GM18511 (cell line): ENCODE results near the gene CYP17A1.

ENCODE experiments used
- ATAC-seq: cut with Tn5 transposase; IDR thresholded peaks from one replicate; pipeline ENCODE4 v1.9.1; 2021; ENCODE audit warnings: mild to moderate bottlenecking, moderate library complexity; ENCODE audit not compliant: unreplicated experiment

The CYP17A1 gene

DNA sequence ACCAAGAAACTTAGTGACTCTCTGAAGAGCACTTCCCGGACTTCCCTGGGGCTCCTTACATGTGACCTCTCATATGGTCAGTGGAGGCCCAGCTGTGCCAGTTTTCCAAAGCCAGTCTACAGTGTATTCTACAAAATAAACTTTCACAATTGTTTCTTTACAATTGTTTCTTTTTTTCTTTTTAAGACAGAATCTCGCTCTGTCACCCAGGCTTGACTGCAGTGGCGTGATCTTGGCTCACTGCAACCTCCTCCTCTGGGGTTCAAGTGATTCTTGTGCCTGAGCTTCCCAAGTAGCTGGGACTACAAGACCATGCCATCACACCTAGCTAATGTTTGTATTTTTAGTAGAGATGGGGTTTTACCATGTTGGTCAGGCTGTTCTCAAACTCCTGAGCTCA, 25.9 kb downstream of the CYP17A1 start:
- no peak for ATAC-seq

DNA sequence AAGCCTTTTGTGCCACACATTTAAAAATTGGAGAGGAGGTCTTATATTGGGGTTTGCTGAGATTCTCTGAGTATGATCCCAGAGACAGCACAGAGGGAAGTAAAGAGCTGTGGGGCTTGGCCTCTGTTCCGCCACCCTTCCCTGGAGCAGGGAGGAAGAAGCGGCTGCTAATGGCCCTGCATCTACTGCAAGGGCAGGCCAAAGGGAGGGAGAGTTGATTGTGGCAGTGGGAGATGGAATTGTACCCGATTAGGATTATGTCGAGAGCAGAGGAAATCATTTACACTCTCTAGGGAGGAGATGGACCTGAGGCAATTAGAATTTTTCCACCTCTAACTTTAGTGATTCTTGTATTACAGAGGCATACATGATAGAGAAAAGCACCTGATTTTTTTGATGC, 28.8 kb downstream of the CYP17A1 start:
- no peak for ATAC-seq

DNA sequence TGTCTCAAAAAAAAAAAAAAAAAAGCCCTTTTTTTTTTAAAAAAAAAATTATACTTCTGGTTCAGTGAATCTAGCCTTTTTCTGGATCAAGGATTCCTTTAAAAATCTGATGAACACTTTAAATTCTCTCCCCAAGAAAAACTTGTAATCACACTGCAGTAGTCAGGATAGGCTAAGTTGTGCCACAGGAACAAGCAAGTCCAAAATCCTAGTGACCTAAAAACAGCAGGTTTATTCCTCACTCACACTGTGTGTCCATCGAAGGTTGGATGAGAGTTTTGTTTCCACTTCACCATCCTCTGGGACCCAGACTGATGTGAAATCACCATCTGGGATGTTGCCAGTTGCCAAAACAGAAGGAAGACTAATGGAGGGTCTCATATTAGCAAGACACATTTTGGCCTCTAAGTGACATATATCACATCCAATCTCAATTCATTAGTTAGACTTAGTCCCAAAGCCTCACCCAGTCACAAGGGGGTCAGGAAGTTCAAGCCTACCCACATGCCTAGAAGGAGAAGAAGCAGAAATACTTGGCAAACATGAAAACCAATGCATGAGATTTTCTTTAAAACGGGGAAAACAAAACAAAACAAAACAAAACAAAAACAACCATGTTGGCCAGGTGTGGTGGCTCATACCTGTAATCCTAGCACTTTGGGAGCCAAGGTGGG, 32.7 kb downstream of the CYP17A1 start:
- no peak for ATAC-seq

DNA sequence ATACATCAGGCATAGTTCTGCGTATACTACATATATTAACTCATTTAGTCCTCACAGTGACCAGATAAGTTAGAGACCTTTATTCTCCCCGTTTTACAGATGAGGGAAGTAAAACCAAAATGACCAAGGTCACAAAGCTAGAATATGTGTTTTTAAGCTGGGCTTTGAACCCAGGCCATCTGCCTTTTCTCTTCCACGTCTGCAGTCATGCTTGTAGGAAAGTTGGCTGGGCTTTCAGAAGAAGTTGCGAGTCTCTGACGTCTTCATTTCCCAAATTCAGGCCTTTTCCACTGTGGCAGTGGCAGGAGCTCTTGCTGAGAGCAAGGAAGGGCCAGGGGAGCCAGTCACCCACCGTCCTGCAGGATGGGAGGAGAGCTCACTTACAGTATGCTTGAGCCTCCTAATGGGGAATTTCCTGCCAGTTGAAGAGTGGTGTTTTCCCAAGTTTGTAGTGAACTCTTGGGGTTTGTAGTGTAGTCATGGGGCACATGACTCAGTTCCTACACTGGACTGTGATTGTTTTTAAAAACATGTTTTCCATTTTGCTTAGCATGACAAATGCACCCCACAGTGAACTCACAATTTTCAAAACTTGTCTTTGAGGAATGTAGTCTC, 34.2 kb downstream of the CYP17A1 start:
- no peak for ATAC-seq

DNA sequence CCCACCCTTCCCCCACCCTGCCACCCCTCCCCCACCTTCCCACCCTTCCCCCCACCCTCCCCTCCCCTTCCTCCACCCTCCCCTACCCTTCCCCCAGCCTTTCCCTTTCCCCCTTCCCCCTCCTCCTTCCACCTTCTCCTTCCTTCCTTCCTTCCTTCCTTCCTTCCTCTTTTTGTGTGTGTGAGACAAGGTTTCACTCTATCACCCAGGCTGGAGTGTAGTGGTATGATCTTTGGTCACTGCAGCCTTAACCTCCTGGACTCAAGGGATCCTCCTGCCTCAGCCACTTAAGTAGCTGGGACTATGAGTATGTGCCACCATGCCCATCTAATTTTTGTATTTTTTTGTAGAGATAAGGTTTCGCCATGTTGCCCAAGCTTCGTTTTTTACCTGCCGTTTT, 35.2 kb downstream of the CYP17A1 start:
- no peak for ATAC-seq

DNA sequence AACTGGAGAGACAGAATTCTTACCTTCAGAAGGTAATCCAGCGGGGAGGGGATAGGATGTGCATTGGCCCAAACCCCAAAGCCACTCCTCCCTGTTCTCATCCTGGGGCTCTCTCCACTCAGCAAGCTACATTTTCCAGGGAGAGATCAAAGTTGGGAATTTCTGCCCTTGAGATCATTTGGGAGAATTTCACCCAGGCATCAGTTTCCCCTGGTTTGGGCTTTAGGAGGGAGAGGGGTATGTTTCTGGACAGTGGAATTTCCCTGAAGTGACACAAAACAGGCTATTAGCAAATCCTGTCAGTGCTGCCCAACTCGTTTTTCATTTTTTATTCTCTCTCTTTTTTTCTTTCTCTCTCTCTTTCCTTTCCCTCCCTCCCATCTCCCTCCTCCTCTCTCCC, 35.7 kb downstream of the CYP17A1 start:
- no peak for ATAC-seq

DNA sequence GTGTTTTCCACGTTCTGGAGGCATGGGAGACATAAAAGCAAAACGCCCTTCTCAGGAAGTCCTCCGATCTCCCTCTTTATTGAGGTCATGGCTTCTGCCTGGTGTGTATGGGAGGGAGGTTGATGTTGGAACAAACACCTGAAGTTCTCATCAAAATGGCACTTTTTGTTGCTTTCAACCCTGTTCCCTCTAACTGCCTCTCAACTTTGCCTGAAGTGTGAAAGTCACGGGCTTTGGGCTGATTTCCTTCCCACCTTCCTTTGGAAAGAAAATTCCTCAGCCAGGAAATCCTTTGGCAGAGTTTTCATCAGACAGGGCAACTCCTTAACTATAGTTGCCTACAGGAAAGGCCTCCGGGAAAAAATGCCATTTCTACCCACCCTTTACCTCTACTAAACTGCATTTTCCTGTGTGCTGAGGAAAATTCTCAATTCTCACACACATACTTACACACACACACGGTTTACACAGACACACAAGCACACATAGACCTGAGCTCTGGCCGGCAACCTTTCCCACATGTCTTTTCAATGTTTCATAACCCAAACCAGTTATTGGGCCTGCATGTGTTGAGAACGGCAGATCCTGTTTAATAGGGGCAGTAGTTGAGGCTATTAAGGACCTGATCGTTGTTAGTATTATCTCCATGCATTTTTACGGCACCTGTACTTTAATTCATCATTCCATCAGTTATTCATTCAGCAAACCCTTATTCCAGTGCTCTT, 36.4 kb downstream of the CYP17A1 start:
- no peak for ATAC-seq

DNA sequence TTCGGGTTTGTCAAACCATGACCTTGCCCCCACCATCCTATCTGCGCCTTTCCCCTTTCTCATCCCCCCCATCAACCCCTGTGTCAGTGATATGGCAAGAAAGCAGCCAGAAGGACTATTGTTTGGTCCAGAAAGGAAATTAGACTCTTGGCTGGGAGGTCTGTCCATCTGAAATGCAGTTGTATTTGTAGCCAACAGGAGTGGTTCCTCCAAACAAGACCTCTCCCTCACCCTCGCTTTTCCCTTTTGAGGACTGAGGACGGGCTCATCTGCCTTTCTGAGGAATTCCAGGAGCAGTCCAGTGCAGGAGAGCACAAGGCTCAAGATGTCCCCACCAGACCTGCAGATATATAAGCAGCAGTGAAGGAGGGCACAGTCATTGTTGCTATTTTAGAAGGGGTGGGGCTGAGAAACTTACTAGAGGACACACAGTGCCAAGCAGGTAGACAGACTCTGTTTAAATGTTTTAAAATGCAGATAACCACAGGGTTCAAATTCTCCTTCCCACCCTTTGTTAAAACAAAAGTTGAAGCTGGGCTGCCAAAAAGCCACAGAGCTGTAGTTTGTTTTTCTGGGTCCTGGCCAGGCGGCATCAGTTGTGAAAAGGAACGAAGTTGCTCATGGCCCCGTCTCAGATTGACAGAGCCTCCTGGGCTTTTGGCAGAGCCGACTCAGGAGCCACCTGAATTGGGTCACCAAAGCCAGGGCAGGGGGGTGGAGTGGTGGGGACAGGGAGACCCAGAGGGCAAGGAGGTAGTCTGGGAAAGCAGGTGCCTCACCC, 37.3 kb downstream of the CYP17A1 start:
- no peak for ATAC-seq

DNA sequence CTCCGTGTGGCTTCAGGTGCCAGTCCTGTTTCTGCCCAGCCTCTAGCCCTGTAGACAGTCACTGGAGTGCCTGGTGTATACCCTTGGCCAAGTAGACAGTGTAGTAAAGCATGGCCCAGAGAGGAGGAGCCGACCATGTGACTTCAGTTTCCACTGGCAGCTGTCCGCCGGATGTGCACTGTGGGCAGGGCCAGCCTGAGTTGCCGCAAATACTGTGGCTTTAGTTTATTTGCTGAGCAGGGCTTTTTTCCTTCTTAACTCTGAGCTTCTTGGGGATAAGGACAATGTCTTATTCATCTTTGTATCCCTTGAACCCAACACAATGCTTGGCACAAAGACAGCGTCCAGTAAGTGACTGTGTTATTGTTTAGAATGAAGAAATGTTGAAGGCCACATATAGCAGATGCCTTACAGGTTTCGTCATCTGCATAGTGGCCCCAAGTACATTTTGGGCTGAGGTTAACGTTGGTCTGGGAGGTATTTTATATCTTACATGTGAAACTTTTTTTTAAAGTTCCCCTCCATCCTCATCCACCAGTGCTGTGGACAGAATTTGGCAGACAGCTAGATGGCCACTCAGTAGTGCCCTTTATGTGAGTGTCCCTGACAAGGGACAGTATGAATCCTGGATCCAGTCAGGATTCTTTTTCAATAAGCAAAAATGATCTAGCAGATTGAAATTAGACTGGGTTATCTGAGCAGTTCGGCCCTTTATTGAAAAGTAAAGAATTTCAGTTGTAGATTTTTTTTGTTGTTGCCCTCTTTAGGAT, 40.6 kb downstream of the CYP17A1 start:
- peak; percentile 100 for ATAC-seq

DNA sequence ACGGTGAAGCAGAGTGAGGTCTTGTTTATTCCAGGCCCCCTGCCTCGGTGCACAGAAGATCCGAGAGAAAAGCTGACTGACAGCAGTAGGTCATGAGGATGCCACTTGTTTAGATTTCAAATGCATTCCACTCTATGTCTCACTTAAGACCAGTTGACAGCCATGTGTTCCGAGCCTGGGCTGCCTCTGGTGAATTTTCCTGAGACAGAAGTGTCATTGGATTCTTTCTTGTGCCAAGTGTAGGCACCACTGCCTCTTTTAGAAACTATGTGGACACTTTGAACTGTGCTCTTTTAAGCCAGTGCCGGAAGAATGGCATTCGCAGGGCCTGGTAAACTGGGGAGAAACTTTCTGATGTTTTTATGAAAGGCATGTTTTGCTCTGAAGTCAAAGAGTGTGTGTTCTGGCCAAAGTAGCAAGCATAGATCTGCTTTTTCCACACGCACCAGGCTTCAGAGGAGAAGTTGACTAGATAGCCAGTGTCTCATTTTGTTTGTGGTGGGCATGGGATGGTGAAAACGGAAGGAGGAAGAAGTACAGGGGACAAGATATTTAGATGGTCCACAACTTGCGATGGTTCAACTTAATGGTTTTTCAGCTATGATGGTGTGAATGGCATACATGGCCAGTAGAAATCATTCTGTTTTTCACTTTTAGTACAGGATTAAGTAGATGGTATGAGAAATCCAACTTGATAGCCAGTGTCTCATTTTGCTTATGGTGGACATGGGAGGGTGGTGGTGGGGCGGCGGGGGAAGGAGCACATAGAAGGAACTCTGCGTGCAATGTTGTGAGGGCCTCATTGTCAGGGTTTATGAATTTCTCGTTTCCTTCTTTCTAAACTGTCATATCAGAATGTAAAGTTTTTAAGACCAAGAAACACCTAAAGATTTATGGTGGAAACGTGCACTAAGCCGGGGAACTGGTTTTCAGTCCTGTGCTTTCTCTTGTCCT, 41.5 kb downstream of the CYP17A1 start:
- peak; percentile 49 for ATAC-seq

DNA sequence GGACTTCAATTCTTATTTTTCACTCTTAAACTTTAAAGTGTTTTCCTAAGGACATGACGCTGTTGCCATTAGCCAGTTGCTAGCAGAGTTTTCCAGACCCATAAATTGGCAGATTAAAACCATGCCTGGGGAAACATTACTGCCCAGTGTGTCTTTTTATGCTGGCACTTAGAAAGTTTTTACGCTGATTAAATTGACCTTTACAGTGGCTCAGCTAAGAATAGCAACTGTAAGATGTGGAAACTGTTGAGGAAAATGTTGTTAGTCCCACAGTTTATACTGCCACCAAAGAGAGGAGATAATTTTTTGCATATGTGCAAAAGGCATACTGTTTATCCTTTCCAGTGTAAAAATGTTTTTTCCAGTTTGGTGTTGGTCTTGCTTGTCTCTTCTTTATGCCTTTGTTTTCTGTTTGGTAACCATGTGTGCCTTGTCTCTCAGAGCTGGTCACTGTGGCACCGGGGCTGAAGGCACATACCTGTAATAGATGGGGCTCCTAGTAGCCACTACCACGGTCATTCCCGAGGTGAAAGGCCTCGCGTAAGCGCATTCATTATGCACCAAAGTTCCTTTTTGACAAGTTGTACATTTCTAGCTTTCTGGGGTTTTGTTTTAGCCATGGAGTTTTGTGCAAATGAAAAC, 45.3 kb downstream of the CYP17A1 start:
- ATAC-seq = no peak

DNA sequence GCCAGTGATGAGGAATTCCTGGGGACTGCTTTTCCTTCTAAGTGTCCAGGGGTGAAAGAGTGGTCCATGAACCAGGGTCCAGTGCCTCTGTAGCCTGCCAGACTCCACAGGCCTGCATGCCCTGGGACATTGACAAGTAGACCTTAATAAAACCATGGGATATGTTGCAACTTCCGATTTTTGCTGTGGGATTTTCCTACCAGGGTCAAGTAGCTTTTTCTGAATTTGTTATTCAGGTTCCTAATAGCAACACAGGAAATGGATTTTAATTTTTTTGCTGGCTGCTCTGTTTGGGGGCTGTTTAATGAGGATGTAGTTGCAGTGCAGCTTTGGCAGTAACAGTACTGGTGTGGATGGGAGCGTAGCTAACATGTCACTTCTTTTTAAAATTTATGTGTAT, 51.4 kb downstream of the CYP17A1 start:
- ATAC-seq = no peak

DNA sequence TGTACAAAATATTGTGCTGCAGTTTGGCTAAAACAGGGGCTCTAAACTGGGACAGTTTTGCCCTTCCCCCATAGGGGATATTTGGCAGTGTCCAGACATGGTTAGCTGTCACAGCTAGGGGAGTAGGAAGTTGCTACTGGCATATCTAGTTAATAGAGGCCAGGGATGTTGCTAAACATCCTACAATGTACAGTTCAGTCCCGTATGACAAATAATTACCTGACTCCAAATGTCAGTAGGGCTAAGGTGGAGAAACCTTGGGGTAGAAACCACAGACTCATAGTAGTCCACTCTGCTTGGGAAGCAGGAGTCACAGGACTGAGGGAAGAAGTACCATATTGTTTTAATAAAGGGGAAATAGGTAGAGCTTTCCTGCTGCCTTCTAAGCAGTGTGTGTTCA, 53.6 kb downstream of the CYP17A1 start:
- no peak for ATAC-seq

DNA sequence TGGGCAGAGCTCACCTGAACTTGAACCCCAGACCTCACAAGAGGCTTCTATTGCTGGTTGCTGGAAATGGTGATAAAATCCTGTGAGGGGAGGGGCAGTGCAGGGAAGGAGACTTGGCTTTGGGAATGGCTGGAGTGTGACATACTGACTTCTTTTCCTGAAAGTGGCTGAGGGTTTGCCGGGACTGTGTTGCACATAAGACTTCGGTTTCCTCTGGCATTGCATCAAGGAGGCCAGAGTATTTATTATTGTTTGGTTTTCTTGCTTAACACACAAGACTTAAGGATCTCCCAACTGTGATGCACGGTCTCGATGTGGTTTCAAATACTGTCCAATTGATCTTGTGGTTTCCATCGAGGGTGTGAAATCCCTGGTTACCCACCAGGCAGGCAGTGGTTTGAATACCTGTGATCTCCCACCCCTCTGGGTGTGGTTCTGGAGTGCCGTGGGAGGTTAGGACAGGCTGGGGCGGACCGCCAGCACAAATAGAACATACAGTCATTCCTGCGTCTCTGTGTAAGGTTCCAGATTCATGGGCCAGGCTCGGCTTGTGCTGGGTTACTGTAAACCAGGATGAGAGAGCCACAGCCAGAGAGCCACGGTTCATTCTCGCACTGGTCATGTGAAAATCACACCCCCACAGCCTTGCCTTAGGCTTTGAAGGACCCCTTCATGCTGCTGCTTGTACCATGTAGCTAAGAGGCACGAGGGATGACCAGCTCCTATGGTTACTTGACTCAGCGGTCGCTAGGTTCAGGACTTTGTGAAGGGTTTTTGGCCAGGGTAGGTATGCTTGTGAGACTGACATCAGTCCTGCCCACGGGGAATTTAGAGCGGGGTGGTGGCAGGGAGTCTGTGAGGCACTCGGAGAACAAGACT, 54.3 kb downstream of the CYP17A1 start:
- ATAC-seq = no peak

DNA sequence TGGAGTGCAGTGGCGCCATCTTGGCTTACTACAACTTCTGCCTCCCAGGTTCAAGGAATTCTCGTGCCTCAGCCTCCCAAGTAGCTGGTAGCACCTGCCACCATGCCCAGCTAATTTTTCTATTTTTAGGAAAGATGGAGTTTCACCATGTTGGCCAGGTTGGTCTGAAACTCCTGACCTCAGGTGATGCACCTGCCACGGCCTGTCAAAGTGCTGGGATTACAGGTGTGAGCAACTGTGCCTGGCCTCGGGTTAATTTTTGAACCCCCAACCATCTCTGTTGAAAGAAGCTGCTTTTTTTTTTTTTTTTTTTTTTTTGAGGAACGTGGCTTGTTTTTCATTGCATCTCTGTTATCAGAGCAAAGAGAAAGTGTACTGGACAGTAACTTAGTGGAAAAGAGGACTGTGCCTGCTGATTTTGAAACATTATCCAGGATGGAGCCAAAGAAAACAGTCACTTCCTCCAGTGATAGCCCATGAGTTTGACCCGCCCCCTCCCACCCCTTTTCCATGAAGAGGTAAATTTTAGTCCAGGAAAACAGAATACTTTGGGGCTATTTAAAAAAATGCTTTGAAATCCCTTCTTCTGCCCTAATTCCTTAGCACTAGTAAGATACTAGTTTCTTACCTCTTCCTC, 55.2 kb downstream of the CYP17A1 start:
- ATAC-seq = no peak

DNA sequence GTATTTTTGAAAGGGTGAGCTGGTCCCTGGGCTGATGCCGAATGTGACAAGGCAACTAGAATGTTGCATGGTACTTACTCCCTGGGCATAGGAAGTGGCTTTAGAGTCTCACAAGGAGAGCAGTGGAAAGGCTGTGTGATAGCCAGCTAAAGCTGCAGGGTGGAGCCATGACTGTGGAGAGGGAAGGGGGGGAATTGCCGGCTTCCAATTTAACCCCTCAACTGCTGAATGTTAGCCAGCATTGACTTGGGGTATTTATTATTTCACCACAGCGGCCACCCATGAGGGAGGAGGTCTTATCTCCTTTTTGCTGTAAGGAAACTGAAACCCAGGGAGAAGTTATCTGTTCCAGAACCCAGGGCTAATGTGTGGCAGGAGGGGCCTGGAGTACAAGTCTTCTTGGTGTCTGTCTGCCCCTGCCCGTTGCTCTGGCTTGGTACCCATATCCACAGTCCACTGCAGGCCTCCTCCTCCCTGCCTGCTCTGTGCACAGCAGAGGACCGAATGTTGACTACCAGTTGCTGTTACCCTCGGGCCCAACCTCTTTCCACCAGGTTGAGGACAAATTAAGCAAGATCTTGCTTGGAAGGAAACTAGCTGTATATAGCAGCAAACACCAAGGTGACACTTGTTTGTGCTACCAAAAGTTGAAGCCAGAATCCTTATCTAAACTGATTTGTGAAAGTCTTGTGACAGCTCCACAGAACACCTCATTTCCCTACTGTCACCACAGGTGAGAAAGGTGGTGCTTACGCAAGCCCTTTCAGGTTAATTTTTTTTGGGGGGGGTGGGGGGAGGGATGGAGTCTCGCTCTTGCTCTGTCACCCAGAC, 55.9 kb downstream of the CYP17A1 start:
- no peak for ATAC-seq
